GM12878 (cell line): ENCODE measurements around the gene ZNF366. TPM values are rescaled to one million over a fixed set of nuclear protein-coding genes. Genes with fewer than 3 reads are reported as not detected.

Source experiments
- BRCA1 ChIP-seq: IDR thresholded peaks from 2 replicates; pipeline ENCODE4 v1.6.1; 2011; ENCODE audit warnings: low read depth, low read length, improper control_type of control experiment
- CBFB ChIP-seq: IDR thresholded peaks from 2 replicates; pipeline ENCODE4 v1.6.1; 2016; ENCODE audit warnings: antibody characterized with exemption, low read depth
- HDAC2 ChIP-seq: fragments of 200-600 bp; sonication (generic); IDR thresholded peaks from 2 replicates; pipeline ENCODE4 v1.6.1; 2017
- IRF4 ChIP-seq: IDR thresholded peaks from 2 replicates; pipeline ENCODE4 v1.6.1; 2011; ENCODE audit warnings: low read depth, low read length
- MXI1 ChIP-seq: fragments of 150-350 bp; IDR thresholded peaks from 2 replicates; pipeline ENCODE4 v1.6.1; 2011; ENCODE audit warnings: low read depth, mild to moderate bottlenecking, inconsistent platforms, low read length, improper control_type of control experiment
- MYB ChIP-seq: fragments of 150-350 bp; IDR thresholded peaks from 2 replicates; pipeline ENCODE4 v1.6.1; 2014; ENCODE audit warnings: mild to moderate bottlenecking, low read depth, low read length, borderline replicate concordance
- RAD51 ChIP-seq: fragments of 450-650 bp; IDR thresholded peaks from 2 replicates; pipeline ENCODE4 v1.6.1; 2016; ENCODE audit warnings: moderate library complexity, mild to moderate bottlenecking, inconsistent platforms
- RFX5 ChIP-seq: IDR thresholded peaks from 2 replicates; pipeline ENCODE4 v1.6.1; 2011; ENCODE audit warnings: low read depth, low read length, improper control_type of control experiment
- RUNX3 ChIP-seq: IDR thresholded peaks from 2 replicates; pipeline ENCODE4 v1.6.1; 2012; ENCODE audit warnings: low read length, inconsistent platforms
- ZZZ3 ChIP-seq: IDR thresholded peaks from 2 replicates; pipeline ENCODE4 v1.6.1; 2011; ENCODE audit warnings: low read depth; ENCODE audit not compliant: control insufficient read depth, insufficient read length
- polyA plus RNA-seq, 11 experiments: library from polyadenylated mRNA; depleted of rRNA in 4 of 11; unstranded in 6 of 11; stranded (reverse) in 5 of 11; fragments of >200 nt; fragmentation: Nextera tagmentation in 4 of 11; fragmentation: Illumina TruSeq in 1 of 11; extraction: Ambion mirVana in 4 of 11; extraction: Trizol in 1 of 11; gene quantifications; 1 replicate in 1 of 11; 2 replicates in 10 of 11; pipeline versions ENCODE4 v1.2.1 to v1.2.3, GENCODE V29; 2011 to 2016; ENCODE audit warnings: inconsistent platforms in 2 of 11, missing spikeins in 2 of 11, low read depth in 1 of 11
- total RNA-seq, 4 experiments: library from RNA; depleted of rRNA in 3 of 4; stranded (reverse); fragments of >200 nt in 3 of 4; fragmentation: Illumina TruSeq in 1 of 4; extraction: Trizol in 1 of 4; gene quantifications; 2 replicates each; pipeline versions ENCODE4 v1.2.1 to v1.2.3, GENCODE V29; 2013 to 2021
- TF ChIP-seq, protein P1 (sequence below): IDR thresholded peaks from 2 replicates; pipeline ENCODE4 v1.6.1; 2011; ENCODE audit warnings: borderline replicate concordance, low read depth, mild to moderate bottlenecking, moderate library complexity, low read length; ENCODE audit not compliant: insufficient read depth, poor library complexity, severe bottlenecking
- TF ChIP-seq, protein P2 (sequence below): fragments of 450-650 bp; conservative IDR thresholded peaks from 2 replicates; pipeline ENCODE4 v1.6.1; 2017; ENCODE audit warnings: mild to moderate bottlenecking, moderate library complexity

Gene ZNF366
- total and polyA plus RNA-seq, 10 of the 15 experiments (the other 5 are each of a cell fraction or from before 2014, with no cell fraction given): 0.01 to 0.18 (median 0.04) TPM; not detected in 6

DNA sequence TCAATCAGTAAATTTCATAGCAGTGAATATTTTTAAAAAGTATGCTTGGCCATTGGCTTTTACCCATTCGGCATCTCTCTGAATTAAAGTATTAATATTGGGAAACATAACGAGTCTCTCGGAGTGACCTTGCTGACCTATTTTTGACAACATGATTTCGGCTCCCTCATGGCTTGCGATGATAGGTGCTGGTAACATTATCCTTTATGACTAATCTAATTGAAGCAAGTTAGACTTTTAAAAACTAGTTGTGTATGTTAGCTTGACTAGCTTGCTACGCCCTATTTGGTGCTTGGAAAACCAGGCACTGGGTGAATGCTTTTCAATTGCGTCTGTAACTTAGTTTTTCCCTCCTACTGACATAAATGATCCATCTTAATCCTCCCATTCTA lies 1.1 kb downstream of the ZNF366 start (continued):
- no peak for TF ChIP-seq ZZZ3
- TF ChIP-seq HDAC2: no peak
- TF ChIP-seq BRCA1: no peak
- TF ChIP-seq IRF4: no peak
- TF ChIP-seq, protein P1, sequence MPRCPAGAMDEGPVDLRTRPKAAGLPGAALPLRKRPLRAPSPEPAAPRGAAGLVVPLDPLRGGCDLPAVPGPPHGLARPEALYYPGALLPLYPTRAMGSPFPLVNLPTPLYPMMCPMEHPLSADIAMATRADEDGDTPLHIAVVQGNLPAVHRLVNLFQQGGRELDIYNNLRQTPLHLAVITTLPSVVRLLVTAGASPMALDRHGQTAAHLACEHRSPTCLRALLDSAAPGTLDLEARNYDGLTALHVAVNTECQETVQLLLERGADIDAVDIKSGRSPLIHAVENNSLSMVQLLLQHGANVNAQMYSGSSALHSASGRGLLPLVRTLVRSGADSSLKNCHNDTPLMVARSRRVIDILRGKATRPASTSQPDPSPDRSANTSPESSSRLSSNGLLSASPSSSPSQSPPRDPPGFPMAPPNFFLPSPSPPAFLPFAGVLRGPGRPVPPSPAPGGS: no peak
- TF ChIP-seq RFX5: no peak
- no peak for TF ChIP-seq CBFB
- no peak for TF ChIP-seq MYB
- TF ChIP-seq MXI1: no peak
- no peak for TF ChIP-seq RUNX3
- TF ChIP-seq, protein P2, sequence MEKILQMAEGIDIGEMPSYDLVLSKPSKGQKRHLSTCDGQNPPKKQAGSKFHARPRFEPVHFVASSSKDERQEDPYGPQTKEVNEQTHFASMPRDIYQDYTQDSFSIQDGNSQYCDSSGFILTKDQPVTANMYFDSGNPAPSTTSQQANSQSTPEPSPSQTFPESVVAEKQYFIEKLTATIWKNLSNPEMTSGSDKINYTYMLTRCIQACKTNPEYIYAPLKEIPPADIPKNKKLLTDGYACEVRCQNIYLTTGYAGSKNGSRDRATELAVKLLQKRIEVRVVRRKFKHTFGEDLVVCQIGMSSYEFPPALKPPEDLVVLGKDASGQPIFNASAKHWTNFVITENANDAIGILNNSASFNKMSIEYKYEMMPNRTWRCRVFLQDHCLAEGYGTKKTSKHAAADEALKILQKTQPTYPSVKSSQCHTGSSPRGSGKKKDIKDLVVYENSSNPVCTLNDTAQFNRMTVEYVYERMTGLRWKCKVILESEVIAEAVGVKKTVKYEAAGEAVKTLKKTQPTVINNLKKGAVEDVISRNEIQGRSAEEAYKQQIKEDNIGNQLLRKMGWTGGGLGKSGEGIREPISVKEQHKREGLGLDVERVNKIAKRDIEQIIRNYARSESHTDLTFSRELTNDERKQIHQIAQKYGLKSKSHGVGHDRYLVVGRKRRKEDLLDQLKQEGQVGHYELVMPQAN: no peak
- TF ChIP-seq RAD51: no peak
